Epithelial cell of umbilical artery (primary cell): Measurements from ENCODE around the gene DAB1. TPM values are rescaled to one million over a fixed set of nuclear protein-coding genes. Genes with fewer than 3 reads are reported as not detected.

ENCODE experiments used
- total RNA-seq: library from RNA; depleted of rRNA; stranded (reverse); fragments of >200 nt; gene quantifications from 2 replicates; pipeline ENCODE4 v1.2.3, GENCODE V29; 2014

The DAB1 gene
- not detected in 2 replicates for total RNA-seq

DNA sequence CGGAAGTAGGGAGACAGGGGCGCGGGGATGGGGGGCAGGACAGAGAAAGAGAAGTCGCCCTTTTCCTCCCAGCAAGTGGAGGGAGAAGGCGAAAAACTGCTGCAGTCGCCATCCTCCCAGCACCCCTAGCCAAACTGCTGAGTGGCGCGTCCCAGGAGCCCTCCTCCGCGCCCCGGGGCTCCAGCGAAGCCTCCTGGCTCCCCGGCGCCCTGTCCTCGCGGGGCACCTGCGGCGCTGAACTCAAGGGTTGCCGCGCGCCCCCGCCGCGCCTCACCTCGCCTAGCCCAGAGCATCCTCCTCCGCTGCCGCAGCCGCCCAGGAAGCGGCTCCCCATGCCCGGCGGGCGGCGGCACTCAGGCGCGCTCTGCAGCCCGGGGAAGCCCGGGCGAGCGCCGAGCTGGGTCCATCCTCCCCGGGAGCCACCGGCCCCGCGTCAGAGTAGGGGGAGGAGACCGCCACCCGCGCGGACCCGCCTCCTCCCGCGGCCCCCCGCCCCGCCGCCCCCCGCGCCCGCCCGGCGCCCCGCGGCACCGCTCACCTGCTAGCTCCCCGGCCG lies at the start of gene DAB1:
Gene DAB1 (minus strand): TSS at position 405 of the 556 bp plus-strand sequence. CDS start 133,030 bp downstream, outside the sequence.

DNA sequence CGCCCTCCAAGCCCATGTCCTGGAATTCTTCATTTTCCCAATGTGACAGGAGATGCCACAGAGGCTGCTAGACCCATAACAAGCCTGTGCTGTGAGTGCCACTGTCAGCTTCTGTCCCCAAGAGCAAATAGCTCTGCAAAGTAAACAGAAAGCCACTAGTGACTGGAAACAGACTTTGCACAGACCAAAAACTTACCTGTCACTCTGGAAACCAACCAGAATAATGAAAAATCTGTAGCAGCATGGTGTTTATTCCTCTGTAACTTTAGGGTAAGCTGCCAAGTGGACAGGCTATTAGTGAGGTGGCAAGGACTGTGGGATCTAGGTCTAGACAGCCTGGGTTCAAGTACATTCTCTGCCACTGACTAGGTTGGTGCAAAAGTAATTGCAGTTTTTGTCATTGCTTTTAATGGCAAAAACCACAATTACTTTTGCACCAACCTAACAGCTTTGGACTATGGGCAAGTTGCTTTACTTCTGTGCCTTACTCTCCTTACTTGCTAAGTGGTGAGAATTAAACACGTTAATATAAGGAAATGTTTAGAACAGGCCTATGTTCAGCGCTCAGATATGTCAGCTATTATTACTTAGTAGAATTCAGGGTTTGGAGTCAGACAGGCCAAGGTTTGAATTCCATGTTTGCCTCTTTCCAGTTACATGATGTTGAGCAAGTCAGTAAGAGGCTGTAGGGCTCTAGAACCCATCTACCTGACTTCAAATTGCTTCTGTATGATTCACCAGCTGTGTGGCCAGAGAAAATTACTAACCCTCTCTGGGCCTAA lies 457.8 kb downstream of the DAB1 start, which contains the start of gene C8B:
Gene C8B (minus strand): TSS at position 100 of the 782 bp plus-strand sequence. CDS start 67 bp downstream, at position 33.

